Naive thymus-derived CD4-positive, alpha-beta T cell (primary cell): Measurements from ENCODE around the gene SKOR1. TPM values are rescaled to one million over a fixed set of nuclear protein-coding genes. Genes with fewer than 3 reads are reported as not detected.

Experiments used
- ATAC-seq: fragments of 150-1000 bp; cut with Tn5 transposase; 2 replicates; pipeline ENCODE4 v1.10.0; 2021; ENCODE audit warnings: mild to moderate bottlenecking, moderate library complexity
- CTCF ChIA-PET: fragments of 350-600 bp; sonication (Branson Sonifier 250); formaldehyde crosslinking; loops from one replicate; lab custom pipeline; 2021; ENCODE audit warnings: antibody characterized with exemption; lab: Charles Lee
- POLR2A ChIA-PET: fragments of 350-600 bp; sonication (Branson Sonifier 250); formaldehyde crosslinking; loops from one replicate; lab custom pipeline; 2021; ENCODE audit warnings: antibody characterized with exemption, inconsistent platforms; lab: Charles Lee
- DNase-seq, 9 donors: peaks; one replicate each; pipeline versions ENCODE4 v3.0.0 to v3.0.0-alpha.2; 2020 to 2022; ENCODE audit warnings: mixed read lengths in 1 of 9
- H3K27ac ChIP-seq: one replicate; pipeline ENCODE4 v1.7.0; 2013; ENCODE audit warnings: mild to moderate bottlenecking, low read depth, low read length, moderate library complexity
- H3K27me3 ChIP-seq, 2 donors: one replicate each; pipeline ENCODE4 v1.7.0; 2013; ENCODE audit warnings: low read length in 2 of 2, mild to moderate bottlenecking in 2 of 2, moderate library complexity in 2 of 2; ENCODE audit not compliant: control insufficient read depth in 2 of 2, insufficient read depth in 2 of 2
- H3K36me3 ChIP-seq, 3 experiments: 1 replicate in 2 of 3; 2 replicates in 1 of 3; pipeline ENCODE4 v1.7.0; 2013; ENCODE audit warnings: low read length in 3 of 3, mild to moderate bottlenecking in 3 of 3, moderate library complexity in 1 of 3; ENCODE audit not compliant: insufficient read depth in 3 of 3, control insufficient read depth in 2 of 3
- H3K4me1 ChIP-seq, 2 donors: one replicate each; pipeline ENCODE4 v1.7.0; 2013; ENCODE audit warnings: low read length in 2 of 2, mild to moderate bottlenecking in 2 of 2, moderate library complexity in 1 of 2; ENCODE audit not compliant: control insufficient read depth in 2 of 2, insufficient read depth in 2 of 2
- H3K4me3 ChIP-seq: 2 replicates; pipeline ENCODE4 v1.7.0; 2013; ENCODE audit warnings: mild to moderate bottlenecking, low read length
- H3K9me3 ChIP-seq, 3 experiments: 1 replicate in 2 of 3; 2 replicates in 1 of 3; pipeline ENCODE4 v1.7.0; 2013; ENCODE audit warnings: low read length in 3 of 3; ENCODE audit not compliant: control insufficient read depth in 2 of 3
- H3K27ac Mint-ChIP-seq, 9 donors: one replicate each; pipeline ENCODE4 v1.8.0; 2020 to 2022; ENCODE audit warnings: mixed read lengths in 9 of 9, mild to moderate bottlenecking in 8 of 9, moderate library complexity in 5 of 9, inconsistent platforms in 2 of 9
- H3K27me3 Mint-ChIP-seq, 5 donors: one replicate each; pipeline ENCODE4 v1.8.0; 2021 to 2022; ENCODE audit warnings: mixed read lengths in 5 of 5, mild to moderate bottlenecking in 1 of 5
- H3K36me3 Mint-ChIP-seq, 5 donors: one replicate each; pipeline ENCODE4 v1.8.0; 2020 to 2022; ENCODE audit warnings: mixed read lengths in 5 of 5, mild to moderate bottlenecking in 3 of 5, inconsistent platforms in 1 of 5
- H3K4me1 Mint-ChIP-seq, 7 donors: one replicate each; pipeline ENCODE4 v1.8.0; 2020 to 2022; ENCODE audit warnings: mixed read lengths in 7 of 7, mild to moderate bottlenecking in 3 of 7, inconsistent platforms in 1 of 7
- H3K4me3 Mint-ChIP-seq, 10 donors: one replicate each; pipeline ENCODE4 v1.8.0; 2020 to 2022; ENCODE audit warnings: mild to moderate bottlenecking in 10 of 10, mixed read lengths in 10 of 10, moderate library complexity in 6 of 10, inconsistent platforms in 2 of 10
- H3K9me3 Mint-ChIP-seq, 11 donors: one replicate each; pipeline ENCODE4 v1.8.0; 2020 to 2022; ENCODE audit warnings: mixed read lengths in 11 of 11, mild to moderate bottlenecking in 4 of 11, inconsistent platforms in 1 of 11, moderate library complexity in 1 of 11
- intact Hi-C, 2 donors: fragments of 100-400 bp; cut with micrococcal nuclease; formaldehyde crosslinking; loops; one replicate each; pipeline ENCODE4 v1.15.1; 2023
- polyA plus RNA-seq, 2 donors: library from polyadenylated mRNA; unstranded; fragments of 300-500 nt; fragmentation: Illumina TruSeq; gene quantifications; one replicate each; pipeline ENCODE4 v1.2.3, GENCODE V29; 2021
- total RNA-seq, 6 experiments: library from RNA in 5 of 6; stranded (reverse) in 5 of 6; gene quantifications; 1 replicate in 5 of 6; 2 replicates in 1 of 6; pipeline ENCODE4 v1.2.3 and lab custom pipeline; 2021 to 2026

The SKOR1 gene
- total and polyA plus RNA-seq, 7 experiments from 2014 or later = 0.34 to 2.4 (median 0.62) TPM; not detected in 2

DNA sequence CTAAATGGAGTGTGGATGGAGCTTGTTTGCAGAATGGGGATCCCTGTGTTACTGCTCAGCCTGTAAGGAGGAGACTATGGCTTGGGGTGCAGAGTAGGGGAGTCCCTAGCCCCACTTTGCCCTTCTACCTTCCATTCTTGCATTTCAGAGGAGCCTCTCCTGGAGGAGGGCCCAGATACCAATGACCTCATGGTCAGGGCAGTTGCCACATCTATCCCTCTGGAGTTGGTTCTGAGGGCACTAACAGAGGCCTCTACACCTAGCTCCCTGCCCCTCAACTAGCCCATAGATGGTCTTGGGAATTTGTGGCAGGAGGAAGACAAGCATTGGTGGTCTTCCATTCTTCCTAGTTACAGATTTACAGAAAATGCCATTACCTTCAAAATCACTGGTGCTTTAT, 6.1 kb downstream of the SKOR1 start:
- H3K27me3 ChIP-seq = peaks cover 5 to 34% of the 10 kb centered on the region in 2 donors
- H3K4me3 Mint-ChIP-seq = no peak overlapping the region
- H3K36me3 ChIP-seq = no peaks in the 10 kb centered on the region
- H3K4me1 Mint-ChIP-seq = peaks cover 25 to 67% (median 43%) of the 10 kb centered on the region in 7 donors
- POLR2A ChIA-PET = no interaction called here
- H3K27ac ChIP-seq = no peak overlapping the region
- peaks cover 0 to 3% (median 0%) of the 10 kb centered on the region in 5 donors for H3K36me3 Mint-ChIP-seq
- H3K4me3 ChIP-seq = no peak overlapping the region
- intact Hi-C loops = loop anchor here (5.0 to 10.0 kb wide), 4 partner anchors 69 to 777 kb away; partner anchors contain the start of gene SMAD3 (in 1 of the 2)
- peaks cover 29 to 44% of the 10 kb centered on the region in 2 donors for H3K4me1 ChIP-seq
- ATAC-seq (no peak), DNase-seq (no peak)
- peaks cover 0 to 2% (median 0%) of the 10 kb centered on the region in 11 donors for H3K9me3 Mint-ChIP-seq
- no peaks in the 10 kb centered on the region for H3K9me3 ChIP-seq
- peaks cover 54 to 79% (median 65%) of the 10 kb centered on the region in 5 donors for H3K27me3 Mint-ChIP-seq
- H3K27ac Mint-ChIP-seq = no peak overlapping the region
- CTCF ChIA-PET = no interaction called here

GRCh38 chr15:67832031-67832551, 6.8 kb downstream of the SKOR1 start:
- H3K36me3 Mint-ChIP-seq = peaks cover 0 to 3% (median 0%) of the 10 kb centered on the region in 5 donors
- H3K36me3 ChIP-seq = no peaks in the 10 kb centered on the region
- ATAC-seq = no peak
- peaks cover 55 to 85% (median 63%) of the 10 kb centered on the region in 5 donors for H3K27me3 Mint-ChIP-seq
- peaks cover 28 to 68% (median 44%) of the 10 kb centered on the region in 7 donors for H3K4me1 Mint-ChIP-seq
- peaks cover 0 to 2% (median 0%) of the 10 kb centered on the region in 11 donors for H3K9me3 Mint-ChIP-seq
- no peaks in the 10 kb centered on the region for H3K9me3 ChIP-seq
- H3K27me3 ChIP-seq = peaks cover 5 to 34% of the 10 kb centered on the region in 2 donors
- no peak overlapping the region for H3K4me3 ChIP-seq
- H3K4me1 ChIP-seq = peaks cover 31 to 44% of the 10 kb centered on the region in 2 donors
- DNase-seq = no peak
- no peak overlapping the region for H3K27ac ChIP-seq
- ChIA-PET POLR2A (no interaction called here), CTCF (interaction anchor here (0.6 to 1.4 kb wide), 4 partner anchors 45 to 375 kb away, joined by 3 to 5 read pairs (median 3); no protein-coding TSS in a partner anchor)
- peak overlapping the region in 3 of 10 donors; percentile 38 to 92 (median 71) for H3K4me3 Mint-ChIP-seq
- intact Hi-C loops = loop anchor here (5.0 to 10.0 kb wide), 4 partner anchors 70 to 777 kb away; partner anchors contain the start of gene SMAD3 (in 1 of the 2)
- no peak overlapping the region for H3K27ac Mint-ChIP-seq

DNA sequence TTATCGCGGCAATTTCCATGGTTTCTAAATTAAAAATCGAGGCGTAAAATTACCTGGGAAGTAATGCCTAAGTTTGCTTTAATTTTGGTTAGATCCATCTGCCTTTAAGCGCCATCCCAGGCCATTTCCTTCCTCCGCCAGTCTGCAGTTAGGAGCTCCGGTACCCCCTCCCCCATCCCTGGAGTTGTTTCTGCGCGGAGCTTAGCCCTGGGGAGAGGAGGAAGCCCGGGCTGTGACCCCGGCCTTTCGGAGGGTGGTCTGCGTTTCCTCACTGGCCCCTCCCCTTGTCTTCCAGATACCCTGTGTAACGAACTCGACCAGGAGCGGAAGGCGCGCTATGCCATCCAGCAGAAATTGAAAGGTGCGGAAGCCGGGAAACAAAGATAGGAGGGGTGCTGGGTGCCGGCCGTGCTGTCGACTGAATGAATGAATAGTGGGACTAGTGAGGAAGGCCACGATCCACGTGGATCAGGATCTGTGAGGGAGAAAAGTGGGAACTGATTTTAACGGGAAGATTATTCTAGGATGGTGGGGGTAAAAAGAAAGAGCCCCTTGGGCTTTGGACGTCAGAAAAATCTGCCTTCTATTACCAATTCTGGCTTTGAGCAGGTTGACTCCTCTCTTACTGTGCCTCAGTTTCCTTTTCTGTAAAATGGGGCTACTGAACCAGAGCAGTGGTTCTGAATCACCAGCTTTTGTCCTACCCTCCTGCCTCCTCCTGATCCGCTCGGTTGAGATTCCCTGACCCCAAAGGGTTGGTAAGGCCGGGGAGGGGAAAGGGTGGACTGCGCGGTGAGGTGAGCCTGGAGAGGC, 7.8 kb downstream of the SKOR1 start:
- ATAC-seq (no peak), DNase-seq (peak in 1 of 9 donors; percentile 11)
- peak overlapping the region; percentile 71 to 92 (median 84) for H3K4me3 Mint-ChIP-seq
- ChIA-PET CTCF (interaction anchor here (1.0 to 1.4 kb wide), 2 partner anchors 44 to 376 kb away, joined by 3 to 5 read pairs; no protein-coding TSS in a partner anchor), POLR2A (no interaction called here)
- no peaks in the 10 kb centered on the region for H3K9me3 ChIP-seq
- H3K36me3 ChIP-seq = no peaks in the 10 kb centered on the region
- H3K4me1 Mint-ChIP-seq = peaks cover 28 to 74% (median 47%) of the 10 kb centered on the region in 7 donors
- H3K27me3 ChIP-seq = peaks cover 5 to 34% of the 10 kb centered on the region in 2 donors
- H3K4me1 ChIP-seq = peaks cover 31 to 43% of the 10 kb centered on the region in 2 donors
- H3K9me3 Mint-ChIP-seq = peaks cover 0 to 2% (median 0%) of the 10 kb centered on the region in 11 donors
- H3K36me3 Mint-ChIP-seq = peaks cover 0 to 3% (median 0%) of the 10 kb centered on the region in 5 donors
- H3K4me3 ChIP-seq = peak overlapping the region; percentile 59
- intact Hi-C loops = loop anchor here (5.0 to 10.0 kb wide), 4 partner anchors 71 to 778 kb away; partner anchors contain the start of gene SMAD3 (in 1 of the 2)
- no peak overlapping the region for H3K27ac ChIP-seq
- H3K27me3 Mint-ChIP-seq = peaks cover 54 to 93% (median 62%) of the 10 kb centered on the region in 5 donors
- H3K27ac Mint-ChIP-seq = no peak overlapping the region

DNA sequence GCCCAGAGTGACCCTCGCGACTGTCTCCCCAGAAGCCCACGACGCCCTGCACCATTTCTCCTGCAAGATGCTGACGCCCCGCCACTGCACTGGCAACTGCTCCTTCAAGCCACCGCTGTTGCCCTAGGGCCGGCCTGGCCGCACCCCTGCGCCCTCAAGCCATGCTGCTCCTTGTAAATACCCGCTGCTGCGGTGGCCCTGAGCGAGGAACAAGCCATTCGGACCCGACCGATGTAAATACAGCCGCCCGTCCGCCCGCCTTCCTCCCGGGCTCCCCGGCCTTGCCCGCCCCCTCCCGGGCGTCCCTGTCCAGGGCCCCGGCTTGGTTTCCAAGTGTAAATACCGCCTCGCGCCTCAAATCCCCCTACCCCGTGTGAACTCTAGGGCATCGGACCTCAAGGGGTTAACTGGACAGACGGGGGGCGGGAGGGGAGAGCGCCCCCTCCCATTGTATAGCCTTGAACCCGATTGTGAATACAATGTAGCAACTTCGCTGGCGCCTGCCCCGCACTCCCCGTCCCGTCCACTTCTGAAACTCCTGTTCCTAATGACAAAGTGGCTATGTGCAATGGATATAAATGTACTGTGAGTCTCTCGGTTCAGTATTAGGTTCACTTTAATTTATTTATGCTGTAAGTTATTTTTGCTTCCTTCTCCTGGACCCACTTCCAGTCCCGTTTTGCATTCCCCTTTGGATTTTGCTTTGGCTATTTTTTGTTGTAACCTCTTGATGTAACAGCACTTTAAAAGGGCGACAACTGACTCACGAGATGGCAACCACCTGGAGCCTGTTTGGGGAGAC, 8.6 kb downstream of the SKOR1 start:
- intact Hi-C loops = loop anchor here (5.0 to 10.0 kb wide), 4 partner anchors 72 to 779 kb away; partner anchors contain the start of gene SMAD3 (in 1 of the 2)
- Mint-ChIP-seq H3K9me3 (peaks cover 0 to 3% (median 0%) of the 10 kb centered on the region in 11 donors), H3K27ac (peak overlapping the region in 1 of 9 donors; percentile 48), H3K27me3 (peaks cover 47 to 89% (median 56%) of the 10 kb centered on the region in 5 donors), H3K36me3 (peaks cover 0 to 3% (median 0%) of the 10 kb centered on the region in 5 donors), H3K4me3 (peak overlapping the region; percentile 76 to 92 (median 84)), H3K4me1 (peaks cover 27 to 74% (median 46%) of the 10 kb centered on the region in 7 donors)
- Histone ChIP-seq H3K27me3 (peaks cover 5 to 29% of the 10 kb centered on the region in 2 donors), H3K9me3 (no peaks in the 10 kb centered on the region), H3K36me3 (no peaks in the 10 kb centered on the region), H3K27ac (no peak overlapping the region), H3K4me1 (peaks cover 34 to 43% of the 10 kb centered on the region in 2 donors), H3K4me3 (peak overlapping the region; percentile 59)
- ChIA-PET POLR2A (no interaction called here), CTCF (interaction anchor here (1.2 kb wide), 1 partner anchor 333 kb away, joined by 8 read pairs; no protein-coding TSS in a partner anchor)
- ATAC-seq (peak; percentile 51), DNase-seq (peak in 4 of 9 donors; percentile 34 to 54 (median 45))

DNA sequence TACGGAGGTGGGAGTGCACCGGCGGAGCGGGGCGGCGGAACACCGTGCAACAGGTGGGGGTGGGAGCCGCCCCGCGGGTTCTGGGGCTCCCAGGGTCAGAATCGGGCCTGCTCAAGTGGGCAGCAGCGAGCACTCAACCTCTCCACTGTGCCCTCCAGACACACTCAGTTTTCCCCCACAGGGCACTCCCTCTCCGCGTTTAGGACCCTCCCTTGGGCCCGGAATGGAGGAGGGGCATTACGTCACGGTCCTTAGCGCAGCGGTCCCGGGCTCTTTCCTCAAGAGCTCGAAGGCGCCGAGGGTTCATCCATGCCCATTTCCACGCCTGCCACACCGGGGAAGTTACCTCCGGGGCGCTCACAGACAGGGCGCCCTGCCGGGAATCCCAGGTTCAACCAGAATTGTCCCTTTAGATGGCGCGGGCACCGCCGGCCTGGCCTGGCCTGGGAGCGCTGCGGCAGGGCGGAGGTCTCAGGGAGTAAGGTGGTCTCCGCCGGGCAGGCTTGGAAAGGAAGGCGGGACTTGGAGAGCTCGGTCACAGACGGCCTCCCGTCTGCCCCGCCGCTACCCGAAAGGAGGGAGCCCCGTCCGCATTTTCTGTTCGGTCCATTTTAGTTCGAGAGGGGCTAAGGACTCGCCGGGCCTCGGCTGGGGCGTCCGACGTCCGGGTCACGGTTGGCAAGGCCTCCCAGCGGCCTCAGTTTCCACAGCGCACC, 9.4 kb downstream of the SKOR1 start:
- ChIA-PET POLR2A (no interaction called here), CTCF (interaction anchor here (0.5 to 4.0 kb wide), 4 partner anchors 333 to 888 kb away, joined by 5 to 56 read pairs (median 7); no protein-coding TSS in a partner anchor)
- Mint-ChIP-seq H3K4me1 (peaks cover 22 to 75% (median 40%) of the 10 kb centered on the region in 7 donors), H3K27me3 (peaks cover 47 to 85% (median 51%) of the 10 kb centered on the region in 5 donors), H3K4me3 (peak overlapping the region; percentile 76 to 92 (median 84)), H3K9me3 (peaks cover 0 to 4% (median 0%) of the 10 kb centered on the region in 11 donors), H3K36me3 (no peaks in the 10 kb centered on the region), H3K27ac (peak overlapping the region in 1 of 9 donors; percentile 12)
- Histone ChIP-seq H3K27me3 (peaks cover 0 to 29% of the 10 kb centered on the region in 2 donors), H3K4me3 (peak overlapping the region; percentile 63), H3K9me3 (no peaks in the 10 kb centered on the region), H3K27ac (no peak overlapping the region), H3K36me3 (no peaks in the 10 kb centered on the region), H3K4me1 (peaks cover 37 to 39% of the 10 kb centered on the region in 2 donors)
- DNase-seq (peak in 1 of 9 donors; percentile 15), ATAC-seq (no peak)
- intact Hi-C loops = loop anchor here (5.0 to 10.0 kb wide), 6 partner anchors 52 to 1132 kb away; partner anchors contain the start of genes SMAD6 (in 2 of the 2) and SMAD3 (in 1 of the 2)
